ENCODE results near the gene CXCL12.

CXCL12 gene

DNA sequence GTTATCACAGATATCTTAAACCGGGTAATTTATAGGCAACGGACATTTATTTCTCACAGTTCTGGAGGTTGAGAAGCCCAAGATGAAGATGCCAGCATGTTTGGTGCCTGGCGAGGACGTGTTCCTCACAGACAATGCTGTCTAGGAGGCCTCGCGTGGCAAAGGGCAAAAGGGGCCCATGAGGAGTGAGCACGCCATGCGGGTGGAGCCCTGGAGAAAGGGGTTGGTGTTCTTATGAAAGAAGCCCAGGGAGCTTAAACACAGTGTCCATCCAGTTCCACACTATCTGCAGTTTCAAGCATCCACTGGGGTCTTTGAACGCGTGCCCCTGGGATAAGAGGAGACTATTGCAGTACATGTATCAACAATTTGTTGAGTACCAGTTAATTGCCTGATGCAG lies 51.4 kb downstream of the CXCL12 start:
- DNase-seq = no peak

DNA sequence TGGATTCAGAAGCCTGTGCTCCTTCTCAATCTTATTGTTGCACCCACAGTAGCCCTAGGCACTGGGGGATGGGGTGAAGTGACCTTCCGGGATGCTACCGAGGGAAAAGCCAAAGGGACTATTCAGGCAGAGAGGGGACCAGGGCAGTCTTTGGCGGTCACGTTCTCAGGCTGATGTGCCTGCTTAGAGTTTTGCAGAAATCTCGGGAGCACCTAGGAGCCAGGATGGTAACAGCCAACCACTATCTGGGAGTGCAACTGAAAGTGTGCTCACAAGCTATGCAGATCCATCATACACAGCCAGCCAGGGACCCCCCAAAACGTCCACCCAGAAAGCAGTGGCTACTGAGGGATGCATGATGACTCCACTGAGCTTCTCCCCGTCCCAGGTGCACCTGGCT lies 52.4 kb downstream of the CXCL12 start:
- no peak for DNase-seq

DNA sequence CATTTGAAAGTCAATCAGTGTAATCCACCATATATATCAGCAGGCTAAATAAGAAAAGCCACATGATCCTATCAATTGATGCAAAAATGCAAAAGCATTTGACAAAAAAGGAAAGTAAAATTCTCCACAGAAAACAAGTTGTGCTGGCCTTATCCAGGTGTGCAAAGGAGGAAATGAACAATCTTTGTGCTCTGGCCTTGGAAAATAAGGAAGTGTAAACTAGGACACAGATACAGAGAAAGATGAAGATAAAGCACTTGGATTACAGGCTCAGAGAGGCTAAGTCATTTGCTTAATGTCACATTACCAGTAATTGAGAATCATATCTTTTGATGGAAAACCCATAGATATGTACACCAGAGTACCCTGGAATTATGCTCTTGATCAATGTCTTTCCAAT lies 54.5 kb downstream of the CXCL12 start:
- no peak for DNase-seq

DNA sequence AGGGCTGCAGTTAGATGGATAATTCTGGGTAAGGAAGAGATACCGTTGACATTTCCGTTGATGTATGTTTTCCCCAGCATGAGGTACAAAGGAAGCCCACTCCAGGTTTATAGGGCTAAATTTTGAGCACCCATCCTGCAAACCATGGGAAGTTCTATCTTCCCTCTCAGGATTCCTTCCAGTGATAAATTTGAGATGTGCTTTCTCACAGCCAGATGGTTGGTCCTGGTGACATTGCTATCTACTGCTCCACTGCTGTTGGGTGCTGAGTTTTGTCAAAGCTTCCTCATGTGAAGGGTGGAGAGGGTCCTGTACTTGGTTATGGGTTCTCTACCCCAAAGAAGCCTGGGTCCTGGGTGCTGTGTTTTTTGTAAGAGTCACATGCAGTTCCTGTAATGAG lies 57.4 kb downstream of the CXCL12 start:
- DNase-seq = no peak
